OCI-LY7 (cell line): ENCODE data around the gene ERBB2. TPM values are rescaled to one million over a fixed set of nuclear protein-coding genes. Genes with fewer than 3 reads are reported as not detected.

ENCODE experiments used
- BruUV-seq: library from RNA; stranded (reverse); fragments of 400-500 nt; replicated peaks from 2 replicates; lab custom pipeline; 2021; lab: Mats Ljungman, UMichigan
- CTCF ChIA-PET: fragments of 300-600 bp; sonication (Branson Sonifier 250); formaldehyde crosslinking; loops from one replicate; lab custom pipeline; 2022; ENCODE audit warnings: antibody characterized with exemption; ENCODE audit not compliant: unreplicated experiment; lab: Charles Lee
- POLR2A ChIA-PET: fragments of 300-600 bp; sonication (Branson Sonifier 250); formaldehyde crosslinking; loops from one replicate; lab custom pipeline; 2022; ENCODE audit warnings: antibody characterized with exemption; lab: Charles Lee
- DNase-seq: peaks from one replicate; pipeline ENCODE4 v3.0.0-alpha.2; 2015; ENCODE audit warnings: low spot score
- H2AFZ ChIP-seq: fragments of 200-600 bp; sonication (generic), shearing (Covaris generic); 2 replicates; pipeline ENCODE4 v1.6.1; 2014; ENCODE audit warnings: mild to moderate bottlenecking, antibody characterized with exemption, low read length, moderate library complexity
- H3K27ac ChIP-seq: fragments of 200-600 bp; sonication (generic); 2 replicates; pipeline ENCODE4 v1.5.1; 2014; ENCODE audit warnings: mixed run types, low read depth, mild to moderate bottlenecking, moderate library complexity, low read length, inconsistent platforms; ENCODE audit not compliant: poor library complexity, severe bottlenecking
- H3K36me3 ChIP-seq: fragments of 200-600 bp; sonication (generic); 2 replicates; pipeline ENCODE4 v1.6.1; 2014; ENCODE audit warnings: mild to moderate bottlenecking, antibody characterized with exemption, low read length, moderate library complexity, mixed read lengths; ENCODE audit not compliant: insufficient read depth
- H3K4me1 ChIP-seq: fragments of 200-600 bp; sonication (generic); 2 replicates; pipeline ENCODE4 v1.5.1; 2014; ENCODE audit warnings: mild to moderate bottlenecking, low read length; ENCODE audit not compliant: insufficient read depth, poor library complexity, severe bottlenecking
- H3K4me2 ChIP-seq: fragments of 200-600 bp; sonication (generic); 2 replicates; pipeline ENCODE4 v1.6.1; 2014; ENCODE audit warnings: mild to moderate bottlenecking, low read length
- H3K4me3 ChIP-seq: fragments of 200-600 bp; sonication (generic); 2 replicates; pipeline ENCODE4 v1.5.1; 2014; ENCODE audit warnings: mild to moderate bottlenecking, low read depth, low read length; ENCODE audit not compliant: poor library complexity, severe bottlenecking
- H3K79me2 ChIP-seq: fragments of 200-600 bp; sonication (generic); 2 replicates; pipeline ENCODE4 v1.6.1; 2016; ENCODE audit warnings: low read depth, mild to moderate bottlenecking, low read length, moderate library complexity, mixed read lengths; ENCODE audit not compliant: insufficient read depth
- H3K9me2 ChIP-seq: fragments of 200-600 bp; sonication (generic); 2 replicates; pipeline ENCODE4 v1.6.1; 2016; ENCODE audit warnings: mild to moderate bottlenecking, low read length, mixed read lengths; ENCODE audit not compliant: insufficient read depth
- H3K9me3 ChIP-seq: fragments of 200-600 bp; sonication (generic); 2 replicates; pipeline ENCODE4 v1.6.1; 2014; ENCODE audit warnings: mild to moderate bottlenecking, mixed run types, low read length, mixed read lengths
- H4K20me1 ChIP-seq: fragments of 200-600 bp; sonication (generic); 2 replicates; pipeline ENCODE4 v1.6.1; 2014; ENCODE audit warnings: mild to moderate bottlenecking, antibody characterized with exemption, low read length, moderate library complexity, mixed read lengths; ENCODE audit not compliant: insufficient read depth
- EZH2phosphoT487 ChIP-seq: fragments of 200-600 bp; sonication (generic); IDR thresholded peaks from 2 replicates; pipeline ENCODE4 v1.6.1; 2018; ENCODE audit warnings: low read depth, borderline replicate concordance, mild to moderate bottlenecking, mixed run types, antibody characterized with exemption, low read length, moderate library complexity, mixed read lengths
- intact Hi-C: fragments of 100-400 bp; cut with micrococcal nuclease; formaldehyde crosslinking; loops from one replicate; pipeline ENCODE4 v1.10.0; 2022; ENCODE audit not compliant: unreplicated experiment
- total RNA-seq, 2 experiments: library from RNA; depleted of rRNA in 1 of 2; stranded (reverse); fragments of >200 nt in 1 of 2; shearing (Covaris generic) in 1 of 2; gene quantifications; 2 replicates each; pipeline ENCODE4 v1.2.3, GENCODE V29; 2014 to 2022
- TF ChIP-seq, protein P1 (sequence below): fragments of 200-600 bp; sonication (generic); conservative IDR thresholded peaks from 2 replicates; pipeline ENCODE4 v1.5.1; 2014; ENCODE audit warnings: mild to moderate bottlenecking, antibody characterized with exemption, low read length, moderate library complexity, mixed read lengths

The ERBB2 gene
- total RNA-seq, 2 experiments from 2014 or later: 6.5 to 11.4 TPM

DNA sequence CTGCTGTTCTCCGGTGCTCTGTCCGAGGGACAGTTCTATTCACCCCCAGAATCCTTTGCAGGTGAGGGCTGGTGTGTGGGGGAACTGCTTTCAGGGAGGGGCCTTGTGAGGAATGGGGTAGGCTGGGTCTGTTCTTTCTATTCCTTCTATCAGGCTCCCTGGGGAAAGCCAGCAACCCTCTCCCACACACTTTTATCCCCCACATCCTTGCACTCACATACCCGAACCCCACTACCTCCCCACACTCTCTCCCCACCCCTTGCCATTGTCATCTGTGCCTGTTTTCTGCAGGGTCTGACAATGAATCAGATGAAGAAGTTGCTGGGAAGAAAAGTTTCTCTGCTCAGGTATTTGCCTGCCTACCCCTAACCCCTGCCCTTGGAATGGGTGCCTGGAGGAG is 41.1 kb upstream of the ERBB2 start:
- Histone ChIP-seq H2AFZ (no peak overlapping the region), H3K9me3 (no peaks in the 10 kb centered on the region), H3K27ac (no peak overlapping the region), H3K9me2 (no peaks in the 10 kb centered on the region), H3K4me1 (peaks cover 4% of the 10 kb centered on the region), H4K20me1 (no peaks in the 10 kb centered on the region; the same call in 1 of the 2 replicates), H3K79me2 (no peaks in the 10 kb centered on the region), H3K36me3 (peaks cover 41% of the 10 kb centered on the region; the same call in 1 of the 2 replicates), H3K4me3 (no peak overlapping the region), H3K4me2 (no peak overlapping the region)
- TF ChIP-seq EZH2phosphoT487: no peak
- TF ChIP-seq, protein P1, sequence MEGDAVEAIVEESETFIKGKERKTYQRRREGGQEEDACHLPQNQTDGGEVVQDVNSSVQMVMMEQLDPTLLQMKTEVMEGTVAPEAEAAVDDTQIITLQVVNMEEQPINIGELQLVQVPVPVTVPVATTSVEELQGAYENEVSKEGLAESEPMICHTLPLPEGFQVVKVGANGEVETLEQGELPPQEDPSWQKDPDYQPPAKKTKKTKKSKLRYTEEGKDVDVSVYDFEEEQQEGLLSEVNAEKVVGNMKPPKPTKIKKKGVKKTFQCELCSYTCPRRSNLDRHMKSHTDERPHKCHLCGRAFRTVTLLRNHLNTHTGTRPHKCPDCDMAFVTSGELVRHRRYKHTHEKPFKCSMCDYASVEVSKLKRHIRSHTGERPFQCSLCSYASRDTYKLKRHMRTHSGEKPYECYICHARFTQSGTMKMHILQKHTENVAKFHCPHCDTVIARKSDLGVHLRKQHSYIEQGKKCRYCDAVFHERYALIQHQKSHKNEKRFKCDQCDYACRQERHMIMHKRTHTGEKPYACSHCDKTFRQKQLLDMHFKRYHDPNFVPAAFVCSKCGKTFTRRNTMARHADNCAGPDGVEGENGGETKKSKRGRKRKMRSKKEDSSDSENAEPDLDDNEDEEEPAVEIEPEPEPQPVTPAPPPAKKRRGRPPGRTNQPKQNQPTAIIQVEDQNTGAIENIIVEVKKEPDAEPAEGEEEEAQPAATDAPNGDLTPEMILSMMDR: no peak
- ChIA-PET POLR2A (no interaction called here), CTCF (no interaction called here)
- intact Hi-C loops: no loop called here
- no TSS peak for BruUV-seq
- no peak for DNase-seq

DNA sequence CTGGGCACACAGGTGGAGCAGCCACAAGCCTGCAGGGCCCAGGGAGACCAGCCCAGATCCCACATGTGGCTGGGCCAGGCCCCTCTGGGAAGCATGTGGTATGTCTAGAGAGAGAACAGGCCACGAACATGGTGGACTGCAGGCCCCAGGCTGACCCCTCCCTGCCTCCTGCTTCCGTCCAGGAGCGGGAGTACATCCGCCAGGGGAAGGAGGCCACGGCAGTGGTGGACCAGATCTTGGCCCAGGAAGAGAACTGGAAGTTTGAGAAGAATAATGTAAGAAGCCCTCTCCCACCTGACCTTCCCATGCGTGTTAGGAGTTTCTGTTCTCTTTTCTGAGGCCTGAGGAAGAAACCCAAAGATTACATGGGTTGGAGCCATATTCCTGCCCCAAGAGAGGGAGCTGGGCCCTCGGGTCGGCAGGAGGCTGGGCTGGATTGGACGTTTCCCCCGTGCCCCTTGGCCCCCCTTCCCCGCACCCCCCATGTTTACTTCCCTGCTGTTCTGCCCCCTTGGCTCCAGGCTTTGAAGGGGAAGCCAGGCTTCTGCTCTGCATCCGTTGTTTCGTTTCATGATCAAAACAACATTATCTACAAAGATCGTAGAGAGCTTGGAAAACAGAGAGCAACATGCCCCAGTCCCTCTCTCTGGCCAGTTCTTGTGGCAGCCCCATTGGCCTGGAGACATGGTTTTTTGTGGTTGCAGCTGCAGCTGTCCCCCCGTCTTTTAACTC is 40.4 kb upstream of the ERBB2 start:
- no peaks in the 10 kb centered on the region for H3K79me2 ChIP-seq
- H3K4me1 ChIP-seq: peaks cover 4% of the 10 kb centered on the region
- no TSS peak for BruUV-seq
- no peak overlapping the region for H3K27ac ChIP-seq
- no peaks in the 10 kb centered on the region; the same call in 1 of the 2 replicates for H4K20me1 ChIP-seq
- no peak overlapping the region for H2AFZ ChIP-seq
- H3K9me3 ChIP-seq: no peaks in the 10 kb centered on the region
- H3K36me3 ChIP-seq: peaks cover 34% of the 10 kb centered on the region; the same call in 1 of the 2 replicates
- CTCF ChIA-PET: no interaction called here
- H3K9me2 ChIP-seq: no peaks in the 10 kb centered on the region
- no peak overlapping the region for H3K4me3 ChIP-seq
- DNase-seq: no peak
- POLR2A ChIA-PET: no interaction called here
- H3K4me2 ChIP-seq: no peak overlapping the region
- TF ChIP-seq, protein P1: no peak
- no peak for TF ChIP-seq EZH2phosphoT487
- intact Hi-C loops: no loop called here

DNA sequence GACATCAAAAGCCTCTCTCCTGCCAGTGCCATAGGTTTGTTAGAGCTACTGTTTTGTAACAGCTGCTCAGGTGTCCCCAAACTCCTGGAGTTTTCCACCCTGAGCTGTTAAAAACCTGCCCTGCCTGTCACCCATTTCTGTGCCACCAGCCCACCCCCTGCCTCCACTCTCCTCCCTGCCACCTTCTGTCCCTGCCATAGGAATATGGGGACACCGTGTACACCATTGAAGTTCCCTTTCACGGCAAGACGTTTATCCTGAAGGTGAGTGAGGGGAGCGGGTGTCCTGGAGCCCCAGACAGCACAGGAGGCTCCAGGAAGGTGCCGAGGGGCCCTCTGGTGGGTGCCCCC is 39.9 kb upstream of the ERBB2 start:
- H3K36me3 ChIP-seq: peaks cover 29% of the 10 kb centered on the region; the same call in 1 of the 2 replicates
- ChIA-PET POLR2A (no interaction called here), CTCF (no interaction called here)
- H4K20me1 ChIP-seq: no peaks in the 10 kb centered on the region; the same call in 1 of the 2 replicates
- BruUV-seq: no TSS peak
- peaks cover 4% of the 10 kb centered on the region for H3K4me1 ChIP-seq
- H3K9me2 ChIP-seq: no peaks in the 10 kb centered on the region
- DNase-seq: no peak
- no peaks in the 10 kb centered on the region for H3K79me2 ChIP-seq
- H3K4me3 ChIP-seq: no peak overlapping the region
- no peak overlapping the region for H3K27ac ChIP-seq
- TF ChIP-seq EZH2phosphoT487: no peak
- TF ChIP-seq, protein P1: no peak
- H3K4me2 ChIP-seq: no peak overlapping the region
- intact Hi-C loops: no loop called here
- no peak overlapping the region for H2AFZ ChIP-seq
- H3K9me3 ChIP-seq: no peaks in the 10 kb centered on the region
